Globus pallidus (tissue), 1 donor: ENCODE results near the gene B3GNT9.
"Not testable (repeated sequence)": the region's sequence is repeated elsewhere in the genome, so short reads cannot be mapped to it uniquely, and the experiment has no call there.

Experiments used
- DNase-seq: peaks from one replicate; pipeline ENCODE4 v3.0.0-alpha.2; 2015; ENCODE audit warnings: low spot score

The B3GNT9 gene

GRCh38 chr16:67150047-67150832 is 558 bp downstream of the B3GNT9 start:
- DNase-seq, result no peak

GRCh38 chr16:67149276-67150046 is 1.3 kb downstream of the B3GNT9 start:
- no peak for DNase-seq

DNA sequence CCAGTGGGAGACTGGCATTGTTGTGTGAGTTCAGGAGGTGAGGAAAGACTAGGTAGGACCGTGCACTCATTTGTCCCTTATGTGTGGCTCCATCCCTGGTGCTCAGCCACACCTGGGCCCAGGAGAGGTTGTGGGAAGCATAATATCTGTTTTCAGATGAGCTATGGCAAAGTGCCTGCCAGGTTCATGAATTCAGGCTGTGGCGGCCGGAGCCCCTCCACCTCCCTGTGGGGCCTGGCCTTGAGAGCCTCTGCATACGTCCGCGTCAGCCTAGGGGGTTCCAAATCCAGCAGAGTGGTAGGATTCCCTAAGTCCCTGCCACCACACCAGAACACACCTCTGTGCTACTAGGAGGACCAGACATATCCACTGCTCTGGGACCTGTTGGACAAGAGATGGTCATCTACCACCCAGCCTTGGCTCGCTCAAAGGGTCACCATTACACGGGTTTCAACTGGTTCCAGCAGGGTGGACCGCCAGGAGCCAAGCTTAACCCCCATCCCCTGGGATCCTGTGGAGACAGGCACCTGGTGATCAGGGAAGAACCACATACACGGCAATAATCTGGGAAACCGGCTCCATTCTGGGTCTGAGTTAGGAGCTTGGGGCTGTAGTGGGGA is 2.0 kb downstream of the B3GNT9 start:
- DNase-seq, result no peak

- no peak for DNase-seq
These were observed 2.6 kb downstream of the B3GNT9 start for GRCh38 chr16:67148221-67148620.

- DNase-seq, result no peak
These were observed 3.2 kb downstream of the B3GNT9 start for GRCh38 chr16:67147437-67148140.

DNA sequence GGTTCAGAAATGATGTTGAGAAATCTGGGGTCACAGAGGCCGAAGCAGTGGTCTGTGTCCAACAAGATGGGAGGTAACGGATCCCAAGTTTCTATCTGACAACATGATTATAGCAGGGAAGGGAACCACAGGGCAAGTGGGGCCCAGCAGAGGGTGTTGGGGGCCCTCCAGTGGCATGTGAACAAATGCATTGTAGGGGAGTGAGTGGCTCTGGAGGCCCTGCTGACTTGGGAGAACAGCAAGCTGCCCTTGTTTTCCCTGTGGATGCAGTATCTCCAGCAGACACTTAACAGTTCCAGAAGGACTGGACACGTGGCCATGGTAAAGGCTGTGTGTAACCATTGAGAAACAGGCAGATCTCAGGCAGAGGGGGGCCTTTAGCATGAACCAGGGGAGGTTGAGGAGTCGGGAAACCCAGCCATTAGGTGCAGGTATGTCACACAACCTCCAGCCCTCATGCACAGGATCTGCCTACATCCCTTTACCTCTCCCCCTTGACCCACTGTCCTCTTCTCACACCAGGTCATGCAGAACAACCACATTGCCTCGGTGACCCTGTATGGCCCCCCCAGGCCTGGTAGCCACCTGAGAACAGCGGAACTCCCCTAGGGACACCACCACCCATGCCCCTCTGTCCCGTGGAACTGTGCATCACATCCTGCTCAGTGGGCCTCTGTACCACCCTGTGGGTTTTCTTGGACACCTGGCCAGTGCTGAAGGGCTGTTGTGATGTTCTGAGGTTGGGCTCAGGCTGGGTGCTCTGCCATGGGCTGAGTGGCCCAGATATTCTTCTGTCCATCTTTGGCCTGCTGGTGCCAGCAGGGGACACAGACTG is 4.1 kb downstream of the B3GNT9 start:
- DNase-seq, result peak; percentile 47

- no peak for DNase-seq
These were observed 5.1 kb downstream of the B3GNT9 start for GRCh38 chr16:67145746-67146145.

DNA sequence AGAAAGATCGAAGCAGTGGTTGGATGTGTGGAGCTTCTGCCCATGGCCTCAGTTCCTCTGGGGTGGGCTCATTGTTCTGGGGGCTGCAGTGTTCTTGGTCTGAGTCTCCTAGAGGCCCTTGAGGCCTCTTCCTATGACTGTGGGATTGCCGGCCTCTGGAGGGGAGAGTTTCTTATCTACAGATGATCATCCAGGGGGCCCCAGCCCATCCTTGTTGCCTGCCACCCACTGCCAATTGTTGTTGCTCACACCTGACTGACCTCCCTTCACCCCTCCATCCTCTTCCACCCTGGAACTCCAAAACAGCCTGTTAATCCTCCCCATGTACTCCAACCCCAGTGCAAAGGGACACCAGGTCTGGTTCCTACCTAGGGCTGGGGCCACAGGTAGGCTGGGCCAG is 5.9 kb downstream of the B3GNT9 start:
- DNase-seq, result no peak

DNA sequence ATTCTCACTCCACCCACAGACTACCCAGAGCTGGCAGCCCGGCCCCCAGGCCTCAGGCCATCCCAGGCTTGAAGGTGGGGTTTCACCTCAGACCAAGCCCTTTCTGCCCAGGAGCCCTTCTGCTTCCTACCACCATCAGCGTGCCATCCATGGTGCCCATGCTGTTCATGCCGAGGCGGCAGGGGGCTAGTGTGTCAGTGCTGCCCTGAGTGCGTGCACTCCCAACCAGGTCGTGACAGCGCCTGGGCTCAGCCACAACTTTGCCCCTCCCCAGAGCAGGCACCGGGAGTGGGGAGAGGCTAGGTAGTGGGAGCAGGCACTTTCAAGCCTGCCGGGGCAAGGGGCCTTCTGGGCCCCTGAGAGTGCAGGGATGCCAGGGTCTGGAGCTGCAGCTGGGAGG is 8.5 kb downstream of the B3GNT9 start:
- no peak for DNase-seq

DNA sequence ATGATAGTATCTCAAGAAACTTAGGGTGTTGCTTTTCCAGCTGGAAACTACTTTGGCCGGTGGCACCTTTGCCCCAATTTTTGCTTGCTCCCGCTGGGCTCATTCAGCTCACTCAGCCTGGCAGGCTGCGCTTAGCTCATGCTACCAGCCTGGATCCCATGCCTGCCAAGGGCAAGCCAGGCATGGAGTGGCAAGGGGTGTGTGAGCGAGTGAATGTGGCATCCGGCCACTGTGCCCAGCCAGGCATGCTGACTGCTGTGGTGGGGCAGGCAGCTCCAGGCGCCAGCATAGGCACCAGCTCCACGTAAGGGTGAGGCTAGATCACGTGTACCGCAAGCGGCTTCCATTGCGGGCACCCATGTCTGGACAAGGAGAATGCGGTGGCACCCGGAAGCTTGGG is 9.4 kb downstream of the B3GNT9 start:
- DNase-seq, result no peak

DNA sequence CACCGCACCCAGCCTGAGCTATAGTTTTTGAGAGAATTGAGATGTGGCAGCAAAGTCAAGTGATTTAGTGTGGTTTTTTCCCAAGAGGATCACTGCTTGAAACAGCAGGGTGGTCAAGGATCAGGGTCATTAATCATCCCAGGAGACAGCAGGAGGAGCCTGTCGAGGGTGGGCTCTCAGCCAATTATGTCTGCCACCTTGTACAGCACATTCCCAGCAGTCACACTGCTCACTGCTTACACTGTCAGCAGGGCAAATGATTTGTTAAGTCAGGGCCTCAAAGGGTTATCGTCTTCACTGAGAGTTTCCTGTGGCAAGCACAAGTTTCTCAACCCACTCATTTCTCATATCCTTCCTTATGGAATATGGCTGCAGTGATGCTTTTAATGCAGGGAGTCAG is 13.2 kb downstream of the B3GNT9 start:
- no peak for DNase-seq

DNA sequence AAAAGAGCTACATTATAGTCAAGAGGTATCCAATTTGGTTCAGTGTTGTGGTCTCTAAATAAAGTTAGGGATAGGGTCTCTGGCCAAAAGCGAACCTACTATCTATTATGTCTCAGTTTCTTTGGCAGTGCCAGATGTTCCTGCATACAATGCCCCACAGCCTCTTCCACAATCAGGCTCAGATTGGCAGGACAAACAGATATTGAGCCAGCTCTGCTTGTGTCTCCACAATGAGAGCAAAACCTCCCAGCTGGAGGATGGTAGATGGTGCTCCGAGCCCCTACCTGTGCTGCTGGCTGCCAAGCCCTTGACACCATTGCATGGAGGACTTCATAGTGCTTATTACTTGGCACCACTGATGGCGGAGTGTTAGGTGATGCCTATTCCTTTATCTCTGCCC is 21.4 kb downstream of the B3GNT9 start:
- peak; percentile 76 for DNase-seq

DNA sequence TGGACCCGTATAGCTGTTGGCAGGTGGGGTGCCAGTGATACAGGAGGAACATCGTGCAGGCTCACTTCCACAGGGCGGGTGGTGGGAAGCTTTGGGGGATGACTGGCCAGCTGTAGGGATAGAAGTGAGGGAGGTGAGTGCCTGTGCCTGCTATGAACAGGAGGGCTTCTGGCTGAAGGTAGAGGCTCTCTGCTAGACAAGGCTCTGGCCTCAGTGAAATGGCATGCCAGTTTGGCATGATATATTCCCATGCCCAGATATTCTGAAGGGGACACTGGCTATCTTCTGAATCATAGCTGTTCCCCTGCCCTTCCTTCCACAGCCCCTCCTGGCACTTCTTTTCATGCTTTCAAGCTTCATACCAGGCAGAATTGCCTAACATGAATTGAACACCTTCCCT is 21.9 kb downstream of the B3GNT9 start:
- no peak for DNase-seq

DNA sequence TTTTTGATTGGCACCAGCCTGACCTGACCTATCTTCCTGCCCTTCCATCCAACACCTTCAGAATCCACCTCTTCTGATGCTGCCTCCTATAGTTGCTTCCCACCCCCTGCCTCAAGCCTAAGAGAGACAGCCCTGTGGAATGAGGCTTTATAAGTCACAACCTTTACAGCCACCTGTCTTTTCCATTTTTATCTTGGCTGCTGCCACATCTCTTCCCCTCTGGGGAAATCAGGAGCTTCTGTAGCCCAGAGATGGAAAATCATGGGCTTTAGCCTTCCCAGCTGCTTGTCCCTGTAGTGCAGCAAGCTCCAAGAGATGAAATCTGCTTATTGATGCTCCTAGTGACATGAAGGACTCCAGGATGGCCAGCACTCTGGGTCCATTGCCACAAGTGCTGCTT is 22.4 kb downstream of the B3GNT9 start:
- DNase-seq, result no peak

GRCh38 chr16:67122799-67123198 is 28.0 kb downstream of the B3GNT9 start:
- DNase-seq, result not testable (repeated sequence)

- DNase-seq, result no peak
These were observed 30.8 kb downstream of the B3GNT9 start for GRCh38 chr16:67120025-67120424.

GRCh38 chr16:67117716-67118115 is 33.1 kb downstream of the B3GNT9 start:
- DNase-seq, result no peak

DNA sequence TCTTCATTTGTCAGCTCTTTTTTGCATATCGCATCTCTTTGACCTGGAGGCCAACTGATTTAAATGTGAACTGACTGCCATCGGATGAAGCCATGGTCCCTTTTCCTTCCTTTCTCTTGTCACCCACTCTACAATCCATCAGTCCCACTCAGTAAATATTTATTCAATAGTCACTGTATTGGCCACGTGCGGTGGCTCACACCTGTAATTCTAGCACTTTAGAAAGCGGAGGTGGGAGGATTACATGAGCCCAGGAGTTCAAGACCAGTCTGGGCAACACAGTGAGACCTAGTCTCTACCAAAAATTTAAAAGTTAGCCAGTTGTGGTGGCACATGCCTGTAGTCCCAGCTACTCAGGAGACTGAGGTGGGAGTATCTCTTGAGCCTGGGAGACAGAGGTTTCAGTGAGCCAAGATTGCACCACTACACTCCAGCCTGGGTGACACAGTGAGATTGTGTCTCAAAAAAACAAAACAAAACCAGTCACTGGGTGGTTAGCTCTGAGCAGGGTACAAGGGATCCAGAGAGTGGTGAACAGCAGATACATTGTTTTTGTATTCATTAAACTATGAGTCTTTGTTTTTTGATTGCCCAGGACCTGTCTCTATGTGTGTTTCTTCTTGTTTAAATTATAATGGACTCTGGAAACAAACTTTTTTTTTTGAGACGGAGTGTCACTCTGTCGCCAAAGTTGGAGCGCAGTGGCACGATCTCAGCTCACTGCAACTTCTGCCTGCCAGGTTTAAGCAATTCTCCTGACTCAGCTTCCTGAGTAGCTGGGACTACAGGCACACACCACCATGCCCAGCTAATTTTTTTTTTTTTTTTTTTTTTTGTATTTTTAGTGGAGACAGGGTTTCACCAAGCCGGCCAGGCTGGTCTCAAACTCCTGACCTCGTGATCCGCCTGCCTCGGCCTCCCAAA is 34.1 kb downstream of the B3GNT9 start:
- DNase-seq, result peak; percentile 79

GRCh38 chr16:67115639-67116038 is 35.2 kb downstream of the B3GNT9 start:
- no peak for DNase-seq

- no peak for DNase-seq
These were observed 36.0 kb downstream of the B3GNT9 start for GRCh38 chr16:67114793-67115192.
